HG03280 (cell line): ENCODE data around the gene PRR5L.
"Not testable (repeated sequence)": the region's sequence is repeated elsewhere in the genome, so short reads cannot be mapped to it uniquely, and the experiment has no call there.

Experiments
- ATAC-seq: cut with Tn5 transposase; IDR thresholded peaks from one replicate; pipeline ENCODE4 v1.9.1; 2021; ENCODE audit warnings: mild to moderate bottlenecking, moderate library complexity; ENCODE audit not compliant: unreplicated experiment

PRR5L gene

DNA sequence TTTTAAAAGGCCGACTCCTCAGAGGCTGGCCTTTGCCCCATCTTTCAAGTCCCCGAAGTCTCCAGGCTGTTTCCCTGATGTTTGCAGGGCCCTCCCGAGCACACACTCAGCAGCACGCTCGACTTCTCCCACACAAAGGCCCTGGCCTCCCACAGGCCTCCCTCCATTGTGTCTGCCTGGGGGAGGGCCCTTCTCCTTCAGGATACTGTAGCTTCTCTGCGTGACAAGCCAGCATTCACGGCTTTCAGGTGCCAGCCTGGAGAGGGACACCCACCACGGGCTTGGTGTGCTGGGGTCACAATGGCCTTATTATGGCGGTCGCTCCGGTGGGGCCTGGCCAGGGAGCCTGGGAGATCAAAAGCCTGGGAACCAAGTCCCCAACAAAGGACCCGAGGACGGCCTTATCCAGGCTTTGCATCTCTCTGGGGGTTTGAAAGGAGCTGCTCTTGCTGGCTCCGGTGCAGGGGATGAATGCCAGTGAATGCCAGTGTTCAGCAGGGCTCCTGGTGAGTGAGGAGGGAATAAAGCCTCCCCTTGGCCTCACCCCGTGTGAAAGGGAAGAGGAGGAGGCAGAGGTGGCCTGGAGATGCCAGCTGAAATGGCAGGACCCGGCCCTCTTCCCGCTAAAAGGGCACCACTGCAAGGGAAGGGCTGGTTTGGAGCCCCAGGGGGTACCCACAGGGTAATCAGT lies 159.0 kb downstream of the PRR5L start:
- no peak for ATAC-seq

DNA sequence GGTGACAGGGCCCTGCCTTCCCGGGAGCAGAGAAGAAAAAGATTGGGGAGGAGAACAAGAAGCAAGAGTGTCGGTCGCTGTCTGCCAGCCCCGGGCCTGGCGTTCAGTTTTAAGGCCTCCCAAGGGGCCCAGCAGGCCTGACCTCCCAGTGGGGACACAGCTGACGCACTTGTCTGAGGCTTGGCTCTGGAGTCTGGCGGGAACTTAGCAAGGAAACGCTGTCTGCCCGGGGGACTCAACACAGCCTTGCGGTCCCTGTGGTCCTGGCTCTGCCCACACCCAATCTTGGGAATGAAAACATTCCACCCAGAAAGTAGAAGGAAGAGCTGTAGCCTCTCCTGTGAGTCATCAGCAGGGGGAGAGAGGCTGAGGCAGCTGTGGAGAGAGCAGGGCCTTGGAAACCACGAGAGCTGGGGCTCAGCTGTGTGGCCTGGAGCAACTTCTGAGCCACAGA lies 159.6 kb downstream of the PRR5L start:
- no peak for ATAC-seq

DNA sequence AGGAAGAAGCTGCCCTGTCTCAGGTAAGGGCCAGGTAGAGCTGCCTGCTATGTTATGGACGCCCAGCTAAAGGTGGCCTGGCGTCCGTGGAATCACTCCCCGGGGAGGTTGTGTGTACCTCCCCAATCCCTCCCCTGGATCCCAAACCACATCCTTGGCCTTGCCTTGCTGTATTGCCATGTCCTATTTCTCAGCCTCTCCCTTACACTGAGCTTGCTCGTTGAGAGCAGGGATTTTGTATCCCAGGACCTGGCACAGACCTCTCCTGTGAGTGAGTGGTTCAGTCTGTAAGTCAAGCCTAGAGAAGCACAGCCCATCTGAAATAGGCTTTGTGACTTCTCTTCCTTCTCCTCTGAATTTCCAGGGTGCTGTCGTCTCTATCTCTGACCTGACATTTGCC lies 160.1 kb downstream of the PRR5L start:
- ATAC-seq, result no peak

DNA sequence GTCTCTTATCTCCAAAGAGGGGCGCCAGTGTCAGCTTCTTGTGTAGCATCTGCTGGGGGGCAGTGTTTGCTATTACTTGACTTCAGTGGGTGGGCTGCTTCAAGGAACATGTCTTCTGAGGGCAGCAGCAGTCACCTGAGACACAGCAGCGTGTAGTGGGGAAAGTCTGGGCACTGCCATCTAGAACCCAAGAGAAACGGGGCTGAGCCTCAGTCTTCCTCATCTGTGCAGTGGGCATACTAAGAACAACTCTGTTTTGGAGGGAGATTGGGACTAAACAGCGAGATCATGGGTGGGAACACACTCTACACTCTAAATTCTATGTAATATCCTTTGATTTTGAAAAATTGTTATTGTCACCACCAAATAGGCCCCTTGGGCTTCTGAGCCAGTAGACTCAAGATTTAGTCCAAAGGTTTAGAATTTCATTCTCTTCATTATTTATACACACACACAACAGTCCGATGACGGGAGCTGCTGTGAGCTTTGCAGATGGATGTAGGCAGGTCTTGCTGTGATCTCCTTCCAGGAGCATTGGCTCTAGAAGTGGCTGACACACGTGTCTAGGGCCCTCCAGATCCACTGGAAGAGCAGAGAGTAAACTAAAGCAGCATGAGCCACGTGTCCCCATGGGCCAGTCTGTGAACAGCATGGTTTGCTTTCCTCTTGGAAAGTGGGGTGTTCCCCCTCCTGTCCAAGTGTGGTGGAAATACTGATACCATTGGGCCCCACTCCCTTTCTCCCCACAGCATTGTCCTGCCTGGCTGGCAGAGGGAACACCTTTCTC lies 162.2 kb downstream of the PRR5L start:
- no peak for ATAC-seq

DNA sequence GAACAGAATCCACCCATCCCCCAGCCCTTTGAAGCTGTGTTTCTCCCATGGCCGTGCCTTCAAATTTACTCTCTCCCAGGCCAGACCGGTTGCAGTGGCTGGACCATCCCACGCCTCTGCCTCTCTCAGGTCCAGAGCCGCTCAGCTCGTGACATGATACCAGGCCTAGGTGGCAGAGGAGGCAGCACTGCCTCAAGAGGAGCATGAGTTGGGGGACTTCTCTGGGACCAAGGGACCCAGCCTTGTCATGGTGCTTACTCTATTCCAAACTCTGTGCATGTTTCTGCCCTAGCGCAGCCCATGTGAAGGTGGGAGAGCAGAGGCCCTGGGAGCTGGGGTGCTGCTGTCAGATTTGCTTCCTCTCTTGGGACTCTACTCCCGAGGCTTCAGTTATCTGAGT lies 163.0 kb downstream of the PRR5L start:
- ATAC-seq, result no peak

DNA sequence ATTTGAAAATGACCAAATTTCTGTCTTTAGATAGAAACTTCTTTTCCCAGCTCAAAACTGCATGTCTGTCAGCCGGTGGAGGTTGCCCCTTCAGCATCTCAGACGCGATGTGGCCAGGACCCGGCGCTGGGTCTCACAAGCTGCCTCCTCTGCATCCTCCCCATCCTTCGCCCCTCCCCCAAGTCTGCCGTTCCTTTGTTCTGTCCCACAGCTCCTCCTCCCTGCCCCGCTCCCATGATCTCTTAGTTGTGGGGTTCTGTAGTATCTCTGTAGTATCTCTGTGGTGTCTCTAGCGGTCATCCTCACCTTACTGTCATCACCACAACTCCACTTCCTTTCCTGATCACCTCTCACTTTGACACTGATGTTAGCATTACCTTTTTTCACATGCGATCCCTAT lies 164.1 kb downstream of the PRR5L start:
- no peak for ATAC-seq

DNA sequence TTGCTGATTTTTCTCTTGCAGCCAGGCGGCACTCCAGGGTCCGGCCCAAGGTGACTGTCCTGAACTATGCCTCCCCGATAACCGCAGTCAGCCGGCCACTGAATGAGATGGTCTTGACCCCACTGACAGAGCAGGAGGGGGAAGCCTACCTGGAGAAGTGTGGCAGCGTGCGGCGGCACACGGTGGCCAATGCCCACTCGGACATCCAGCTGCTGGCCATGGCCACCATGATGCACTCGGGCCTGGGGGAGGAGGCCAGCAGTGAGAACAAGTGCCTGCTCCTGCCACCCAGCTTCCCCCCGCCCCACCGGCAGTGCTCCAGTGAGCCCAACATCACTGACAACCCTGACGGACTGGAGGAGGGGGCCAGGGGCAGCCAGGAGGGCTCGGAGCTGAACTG lies 166.2 kb downstream of the PRR5L start:
- ATAC-seq, result no peak

DNA sequence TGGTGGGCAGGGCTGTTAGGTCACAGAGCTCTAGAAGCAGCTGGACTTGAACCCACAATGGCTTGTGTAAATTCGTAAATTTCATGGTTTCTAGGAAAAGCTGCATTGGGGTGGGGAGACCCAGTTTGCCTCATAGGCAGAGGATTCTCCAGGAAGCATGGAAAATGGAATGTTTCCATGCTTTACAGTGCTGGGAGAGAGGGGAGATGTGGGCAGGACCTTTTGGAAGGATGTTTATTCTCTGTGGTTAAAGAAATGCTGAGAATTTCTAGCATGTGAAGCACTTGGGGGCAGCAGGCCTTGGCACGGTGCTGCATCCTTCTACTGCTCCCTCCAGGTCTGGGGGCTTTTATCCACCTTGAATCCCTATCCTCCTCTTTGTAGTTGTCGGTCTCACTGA lies 167.7 kb downstream of the PRR5L start:
- no peak for ATAC-seq

DNA sequence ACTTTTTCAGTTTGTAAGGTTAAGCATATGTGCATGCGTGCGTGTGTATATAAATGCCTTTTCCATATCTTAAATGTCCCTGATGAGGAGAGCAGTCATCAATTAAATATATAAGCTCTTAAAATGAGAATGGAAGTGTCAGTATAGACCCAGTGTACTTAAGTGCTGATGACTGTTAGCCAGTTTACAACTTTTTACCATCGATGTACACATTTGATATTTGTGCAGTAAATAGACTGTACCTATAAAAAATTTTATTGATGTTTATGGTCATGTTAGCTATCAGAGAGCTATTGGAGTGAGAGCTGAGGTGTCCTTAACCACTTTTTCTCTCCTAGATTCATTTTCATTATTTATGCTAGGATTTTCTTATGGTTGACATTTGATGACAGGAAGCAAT lies 168.6 kb downstream of the PRR5L start:
- no peak for ATAC-seq

DNA sequence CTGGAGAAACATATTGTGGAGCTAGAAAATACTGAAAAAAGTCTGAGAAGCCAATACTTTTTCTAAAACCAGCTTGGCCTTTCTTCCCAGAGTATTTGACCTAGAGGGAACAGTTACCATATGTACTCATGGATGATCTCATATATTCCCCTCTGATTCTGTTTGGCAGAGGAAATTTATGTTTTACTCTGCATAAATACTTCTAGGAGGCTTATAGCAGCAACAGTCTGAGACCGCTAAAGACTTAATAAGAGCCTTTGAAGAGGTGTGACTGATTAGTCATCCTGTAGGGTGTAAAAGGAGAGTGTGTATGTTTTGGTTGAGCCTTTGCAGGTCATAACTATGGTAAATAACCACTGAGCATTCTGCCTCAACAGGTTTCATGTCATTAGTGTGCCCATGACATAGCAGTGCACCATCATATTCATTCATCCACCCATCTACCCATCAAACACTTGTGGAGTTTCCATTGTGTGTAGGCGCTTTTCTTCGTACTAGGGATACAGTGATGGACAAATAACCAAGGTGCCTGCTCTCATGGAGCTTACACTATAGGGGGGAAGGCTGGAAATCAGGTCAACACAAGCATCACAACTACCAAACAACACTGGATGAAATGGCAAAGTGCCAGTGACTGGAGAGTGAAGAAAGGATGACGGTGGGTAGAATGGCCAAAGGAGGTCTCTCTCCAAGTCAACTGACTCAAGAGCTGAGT lies 169.5 kb downstream of the PRR5L start:
- no peak for ATAC-seq

DNA sequence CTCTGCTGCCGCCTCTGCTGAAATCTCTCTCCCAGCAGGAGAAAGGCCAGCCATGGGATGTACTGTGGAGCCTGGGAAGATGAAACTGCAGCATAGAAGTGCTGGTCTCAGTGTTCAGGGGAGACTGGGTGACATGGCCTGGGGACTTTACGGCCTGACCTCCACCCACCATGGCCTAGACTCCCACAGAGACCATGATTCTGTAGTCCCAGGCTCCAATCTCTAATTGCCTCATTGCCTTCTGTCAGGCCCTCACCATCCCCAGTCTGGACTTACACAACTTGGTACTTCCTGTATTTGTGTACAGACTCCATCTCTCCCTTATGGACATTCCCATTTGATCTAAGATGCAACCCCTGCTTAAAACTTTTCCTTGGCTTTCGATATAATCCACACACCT lies 170.9 kb downstream of the PRR5L start:
- ATAC-seq, result no peak

DNA sequence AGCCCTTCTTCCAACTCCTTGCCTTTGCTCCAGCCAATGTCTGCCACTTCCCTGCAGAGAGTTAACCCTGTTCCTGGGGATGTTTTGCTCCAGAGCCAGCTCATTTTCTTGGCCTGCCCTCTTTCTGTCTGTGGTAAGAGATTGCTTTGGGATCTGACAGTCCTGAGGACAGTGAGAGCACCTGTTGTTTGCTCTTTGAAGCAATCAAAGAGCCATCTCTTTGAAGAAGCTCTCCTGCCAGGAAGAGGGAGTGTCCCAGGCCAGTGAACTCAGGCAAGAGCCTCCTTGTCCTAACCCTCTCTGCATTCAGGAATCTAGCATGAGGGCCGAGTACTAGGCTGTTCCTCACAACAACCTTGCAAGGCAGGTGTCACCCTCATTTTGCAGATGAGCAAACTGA lies 171.8 kb downstream of the PRR5L start:
- ATAC-seq, result no peak

DNA sequence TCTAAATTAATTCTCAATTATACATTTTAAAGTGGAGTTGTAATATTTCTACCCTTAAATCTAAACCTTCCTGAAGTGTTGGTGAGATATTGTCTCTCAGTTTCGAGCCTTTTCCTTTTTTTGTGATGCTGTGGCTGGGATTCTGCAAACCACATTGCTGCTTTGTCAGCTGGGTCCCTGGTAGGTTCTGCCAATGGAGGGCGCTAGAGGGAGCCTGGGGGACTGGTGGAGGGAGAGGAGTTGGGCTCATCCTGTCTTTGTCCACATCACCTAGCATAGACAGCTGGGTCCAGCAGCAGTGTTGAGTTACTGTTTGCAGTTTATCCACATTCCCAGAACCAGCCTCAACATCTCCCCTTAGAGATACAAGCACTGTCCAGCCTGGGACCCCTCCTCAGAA lies 173.0 kb downstream of the PRR5L start:
- ATAC-seq, result no peak

DNA sequence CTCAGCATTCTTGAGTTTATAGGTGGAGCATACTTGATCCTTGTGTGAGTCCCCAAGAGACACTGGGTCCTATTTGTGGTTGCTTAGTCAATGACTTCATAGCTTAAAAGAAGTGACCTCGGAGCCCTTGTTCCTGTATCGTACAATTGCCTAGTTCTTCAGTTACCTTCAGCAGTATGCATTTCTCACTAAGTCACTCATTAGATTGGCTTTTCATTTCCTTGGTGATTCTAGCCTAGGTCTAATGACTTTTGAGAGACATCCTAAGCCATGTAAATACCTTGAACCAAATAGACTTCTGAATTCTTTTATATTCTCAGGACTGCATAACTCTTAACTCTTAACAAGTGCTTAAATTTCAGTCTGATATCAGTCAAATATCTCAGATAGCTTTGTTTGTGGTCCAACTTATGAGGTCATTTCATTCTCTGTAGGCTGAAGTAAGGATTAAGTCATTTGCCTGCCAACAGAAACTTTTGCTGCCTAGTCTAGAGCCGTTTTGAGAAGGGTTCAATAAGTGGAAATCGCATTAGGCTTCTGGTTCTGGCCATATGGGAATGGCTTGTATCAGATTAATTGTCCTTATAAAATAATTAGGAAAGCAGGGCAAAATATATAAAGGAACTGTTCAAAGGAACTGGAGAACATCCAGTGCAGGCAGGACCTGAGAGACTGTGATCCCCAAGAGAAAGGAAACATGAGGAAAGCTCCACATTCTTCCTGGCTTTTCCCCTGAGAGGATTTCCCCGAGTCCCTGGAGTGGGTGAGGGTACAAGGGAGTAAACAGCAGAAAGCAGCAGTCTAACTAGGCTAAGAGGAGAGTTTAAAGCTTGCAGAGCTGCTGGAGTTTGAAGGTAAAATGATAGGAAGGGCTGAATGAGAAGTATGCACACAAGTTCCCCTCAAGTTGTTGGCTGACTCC lies 174.1 kb downstream of the PRR5L start:
- no peak for ATAC-seq

DNA sequence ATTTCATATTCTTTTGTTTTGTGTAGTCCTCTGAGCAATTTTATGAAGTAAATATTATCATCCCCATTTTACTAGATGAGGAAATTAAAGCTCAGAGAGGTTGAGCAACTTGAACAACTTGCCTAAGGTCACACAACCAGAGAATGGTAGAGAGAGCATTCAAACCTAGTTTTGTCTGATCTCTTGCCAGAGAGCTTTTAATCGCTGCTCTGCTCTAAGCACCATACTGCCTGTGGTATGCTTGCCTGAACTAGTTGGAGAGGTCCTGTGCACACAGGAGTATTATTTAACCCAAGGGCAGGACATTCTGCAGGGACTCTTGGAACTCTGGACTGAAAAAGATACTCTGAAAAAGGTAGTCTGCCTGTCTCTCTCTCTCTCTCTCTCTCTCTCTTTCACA lies 175.5 kb downstream of the PRR5L start:
- ATAC-seq, result no peak

DNA sequence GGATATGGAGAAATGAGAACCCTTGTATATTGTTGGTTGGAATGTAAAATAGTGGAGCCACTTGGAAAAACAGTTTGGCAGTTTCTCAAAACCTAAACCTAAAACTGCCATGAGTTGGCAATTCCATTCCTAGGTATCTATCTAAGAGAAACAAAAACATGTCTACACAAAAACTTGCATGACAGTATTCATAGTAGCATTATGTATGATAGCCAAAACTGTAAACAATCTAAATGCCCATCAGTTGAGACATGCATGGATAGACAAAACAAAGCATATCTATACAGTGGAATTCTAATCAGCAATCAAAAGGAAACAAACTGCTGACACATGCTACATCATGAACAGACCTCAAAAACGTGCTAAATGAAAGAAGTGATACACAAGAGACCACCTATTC lies 179.1 kb downstream of the PRR5L start:
- no peak for ATAC-seq

DNA sequence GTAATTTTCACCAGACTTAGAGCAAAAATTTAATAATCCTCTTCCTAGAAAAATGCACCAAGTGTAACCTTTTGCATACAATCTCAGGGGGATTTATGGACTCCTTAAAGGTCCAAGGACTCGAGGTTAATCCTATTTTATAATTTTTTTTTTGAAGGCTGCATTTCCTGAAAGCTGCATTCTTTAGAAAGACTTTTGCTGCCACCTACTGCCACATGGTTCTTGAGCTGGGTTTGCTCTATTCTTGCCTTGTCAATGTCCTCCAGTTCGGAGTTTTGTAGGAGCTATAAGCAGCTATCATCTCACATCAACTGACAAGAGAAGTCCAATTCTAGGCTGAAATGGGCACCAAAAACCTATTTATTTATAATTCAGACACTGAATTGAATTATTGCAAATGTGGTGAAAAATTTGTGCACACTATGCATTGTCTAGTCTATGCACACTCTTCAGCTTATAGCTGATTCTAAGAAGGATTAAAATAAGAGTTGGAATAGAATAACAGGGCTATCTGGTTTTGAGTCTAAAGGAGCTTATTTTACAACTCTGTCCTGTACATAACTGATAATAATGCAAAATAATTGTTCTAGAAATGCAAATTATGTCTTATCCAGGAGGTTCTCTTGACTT lies 182.7 kb downstream of the PRR5L start:
- no peak for ATAC-seq

DNA sequence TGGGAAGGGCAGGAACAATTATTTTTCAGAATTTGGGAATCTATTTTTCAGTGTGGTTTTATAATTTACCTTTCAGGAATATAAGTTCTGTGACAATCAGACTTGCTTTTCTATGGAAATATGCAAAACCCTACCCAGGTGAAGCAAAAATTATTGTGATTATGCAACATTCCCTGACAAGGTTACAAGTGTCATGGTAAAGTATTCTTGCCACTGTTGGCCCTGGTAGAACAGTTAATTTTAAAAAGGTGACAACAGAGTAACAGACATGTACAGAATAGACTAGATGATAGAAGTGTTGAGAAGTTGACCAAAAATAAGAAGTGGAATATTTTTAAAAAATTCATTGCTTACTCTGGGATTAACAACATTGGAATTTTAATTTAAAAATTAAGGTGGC lies 184.7 kb downstream of the PRR5L start:
- ATAC-seq, result no peak

DNA sequence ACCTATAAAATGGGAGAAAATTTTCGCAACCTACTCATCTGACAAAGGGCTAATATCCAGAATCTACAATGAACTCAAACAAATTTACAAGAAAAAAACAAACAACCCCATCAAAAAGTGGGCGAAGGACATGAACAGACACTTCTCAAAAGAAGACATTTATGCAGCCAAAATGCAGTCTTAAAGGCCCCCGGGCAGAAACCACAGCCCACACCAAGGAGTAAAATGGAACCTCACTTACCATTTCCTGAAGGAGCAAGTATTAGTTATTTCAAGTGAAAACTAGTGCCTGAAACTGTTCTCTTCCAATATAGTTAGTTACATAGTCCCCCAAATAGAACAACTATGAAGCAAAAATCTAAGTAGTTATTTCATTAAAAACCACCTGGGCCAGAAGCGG lies 187.0 kb downstream of the PRR5L start:
- ATAC-seq, result not testable (repeated sequence)

DNA sequence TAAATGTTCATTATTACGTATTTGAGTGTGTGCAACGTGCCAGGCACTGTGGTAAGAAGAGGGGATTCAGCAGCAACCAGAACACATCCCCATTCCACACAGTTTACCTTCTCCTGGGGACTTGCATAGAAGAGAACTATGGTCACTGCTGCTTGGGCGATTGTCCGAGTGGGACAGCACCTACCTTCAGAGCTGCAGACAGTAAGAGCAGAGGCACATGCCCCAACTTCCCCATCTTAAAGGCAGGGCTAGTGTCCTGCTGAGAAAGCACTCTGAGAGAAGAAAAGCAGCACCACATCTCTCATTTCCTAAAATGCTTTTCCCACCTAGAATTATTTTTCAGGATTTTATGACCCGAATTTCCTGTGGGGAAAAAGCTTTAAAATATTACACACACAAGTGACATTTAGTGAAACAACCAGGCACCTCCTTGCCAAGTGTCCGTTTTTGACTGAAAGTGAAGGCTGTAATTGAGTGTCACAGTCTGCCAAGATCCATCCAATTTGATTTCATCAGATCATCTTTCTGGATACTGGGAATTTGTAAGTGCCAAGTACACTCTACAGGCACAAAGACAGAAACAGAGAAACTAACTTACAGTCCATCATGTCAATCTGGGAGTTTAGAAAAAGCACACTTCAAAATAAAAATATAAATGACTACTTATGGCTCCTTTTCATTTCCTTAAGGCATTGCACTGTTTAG lies 189.4 kb downstream of the PRR5L start:
- ATAC-seq, result no peak
